Vagina (tissue), 2 donors: ENCODE data around the gene MAN2B2. TPM values are rescaled to one million over a fixed set of nuclear protein-coding genes. Genes with fewer than 3 reads are reported as not detected.
"Not testable (repeated sequence)": the region's sequence is repeated elsewhere in the genome, so short reads cannot be mapped to it uniquely, and the experiment has no call there.

Experiments
- DNase-seq, 2 donors: peaks; one replicate each; pipeline ENCODE4 v3.0.0-alpha.2; 2017; ENCODE audit errors: extremely low spot score in 2 of 2
- H3K27ac ChIP-seq: fragments of 200-600 bp; sonication (generic); one replicate; pipeline ENCODE4 v1.5.1; 2019
- H3K27me3 ChIP-seq: fragments of 200-600 bp; sonication (generic); one replicate; pipeline ENCODE4 v1.5.1; 2019
- H3K36me3 ChIP-seq, 2 donors: fragments of 200-600 bp; sonication (generic); one replicate each; pipeline ENCODE4 v1.5.1; 2017 to 2019
- H3K4me1 ChIP-seq: fragments of 200-600 bp; sonication (generic); one replicate; pipeline ENCODE4 v1.5.1; 2019
- H3K4me3 ChIP-seq, 2 donors: fragments of 200-600 bp; sonication (generic); 1 replicate in 1 of 2; 2 replicates in 1 of 2; pipeline ENCODE4 v1.5.1; 2016 to 2019
- H3K9me3 ChIP-seq: fragments of 200-600 bp; sonication (generic); one replicate; pipeline ENCODE4 v1.5.1; 2019
- CTCF ChIP-seq, 3 experiments: fragments of 450-650 bp in 2 of 3; fragments of 200-600 bp in 1 of 3; sonication (generic) in 1 of 3; IDR thresholded peaks; one replicate each; pipeline ENCODE4 v1.5.1; 2017 to 2019; ENCODE audit warnings: antibody characterized with exemption in 3 of 3, mild to moderate bottlenecking in 2 of 3, moderate library complexity in 2 of 3
- POLR2A ChIP-seq, 2 donors: fragments of 450-650 bp; IDR thresholded peaks; one replicate each; pipeline ENCODE4 v1.6.1; 2017; ENCODE audit warnings: antibody characterized with exemption in 2 of 2, mild to moderate bottlenecking in 2 of 2, moderate library complexity in 2 of 2
- POLR2AphosphoS5 ChIP-seq, 2 donors: sonication (generic); formaldehyde crosslinking; IDR thresholded peaks; one replicate each; pipeline ENCODE4 v1.9.0; 2017; ENCODE audit warnings: antibody characterized with exemption in 2 of 2, mild to moderate bottlenecking in 2 of 2, low read depth in 1 of 2; ENCODE audit not compliant: insufficient read depth in 1 of 2
- intact Hi-C: fragments of 100-400 bp; cut with DNase I; formaldehyde crosslinking; loops from one replicate; pipeline ENCODE4 v1.15.1; 2023
- total RNA-seq: library from RNA; depleted of rRNA; stranded (reverse); fragments of >200 nt; gene quantifications from one replicate; pipeline ENCODE4 v1.2.3, GENCODE V29; 2016

The MAN2B2 gene
- total RNA-seq, 1 donor from 2014 or later: 26.3 TPM

- H3K9me3 ChIP-seq: no peaks in the 10 kb centered on the region
- intact Hi-C loops: no loop called here
Measured at GRCh38 chr4:6649216-6649615, 74.2 kb downstream of the MAN2B2 start.

GRCh38 chr4:6654211-6654610, 79.2 kb downstream of the MAN2B2 start:
- H3K9me3 ChIP-seq, H3K27ac ChIP-seq, DNase-seq, intact Hi-C loops, H3K27me3 ChIP-seq, H3K4me3 ChIP-seq, H3K4me1 ChIP-seq, H3K36me3 ChIP-seq: not testable (repeated sequence)

More at GRCh38 chr4:6649216-6649615, 74.2 kb downstream of the MAN2B2 start:
- H3K27ac ChIP-seq: no peak overlapping the region
- H3K36me3 ChIP-seq: no peaks in the 10 kb centered on the region
- no peaks in the 10 kb centered on the region for H3K4me1 ChIP-seq
- TF ChIP-seq POLR2A (IDR thresholded peaks at IDR 0.05) (no peak), POLR2AphosphoS5 (IDR thresholded peaks at IDR 0.05; ENCODE audit: insufficient read depth in 1 of 2, low read depth in 1 of 2) (no peak), CTCF (IDR thresholded peaks at IDR 0.05) (no peak)
- no peak for DNase-seq
- no peaks in the 10 kb centered on the region for H3K27me3 ChIP-seq
- H3K4me3 ChIP-seq: no peak overlapping the region

GRCh38 chr4:6655291-6655690, 80.3 kb downstream of the MAN2B2 start:
- H3K27ac ChIP-seq, H3K27me3 ChIP-seq, intact Hi-C loops, H3K36me3 ChIP-seq, H3K4me3 ChIP-seq, H3K9me3 ChIP-seq, DNase-seq: not testable (repeated sequence)
- H3K4me1 ChIP-seq: peaks cover 10% of the 10 kb centered on the region

GRCh38 chr4:6655924-6656323, 80.9 kb downstream of the MAN2B2 start:
- H3K4me3 ChIP-seq: no peak overlapping the region
- DNase-seq: no peak

GRCh38 chr4:6657242-6658208, 82.5 kb downstream of the MAN2B2 start:
- Histone ChIP-seq H3K9me3 (no peaks in the 10 kb centered on the region), H3K27me3 (no peaks in the 10 kb centered on the region), H3K4me3 (no peak overlapping the region), H3K27ac (peak overlapping the region; percentile 75), H3K36me3 (no peaks in the 10 kb centered on the region), H3K4me1 (peaks cover 10% of the 10 kb centered on the region)
- intact Hi-C loops: no loop called here
- no peak for DNase-seq
- TF ChIP-seq POLR2A (IDR thresholded peaks at IDR 0.05) (no peak), CTCF (IDR thresholded peaks at IDR 0.05) (no peak), POLR2AphosphoS5 (IDR thresholded peaks at IDR 0.05; ENCODE audit: insufficient read depth in 1 of 2, low read depth in 1 of 2) (no peak)

More at GRCh38 chr4:6655924-6656323, 80.9 kb downstream of the MAN2B2 start:
- Histone ChIP-seq H3K36me3 (no peaks in the 10 kb centered on the region), H3K4me1 (peaks cover 10% of the 10 kb centered on the region), H3K27ac (no peak overlapping the region), H3K27me3 (no peaks in the 10 kb centered on the region), H3K9me3 (no peaks in the 10 kb centered on the region)
- intact Hi-C loops: no loop called here
- TF ChIP-seq POLR2A (IDR thresholded peaks at IDR 0.05) (no peak), POLR2AphosphoS5 (IDR thresholded peaks at IDR 0.05; ENCODE audit: insufficient read depth in 1 of 2, low read depth in 1 of 2) (no peak), CTCF (IDR thresholded peaks at IDR 0.05) (no peak)

GRCh38 chr4:6658209-6658595, 83.2 kb downstream of the MAN2B2 start:
- no peaks in the 10 kb centered on the region for H3K27me3 ChIP-seq
- H3K4me1 ChIP-seq: peaks cover 10% of the 10 kb centered on the region
- H3K36me3 ChIP-seq: no peaks in the 10 kb centered on the region
- H3K9me3 ChIP-seq: no peaks in the 10 kb centered on the region
- H3K4me3 ChIP-seq: peak overlapping the region; percentile 41 to 50
- intact Hi-C loops: no loop called here
- H3K27ac ChIP-seq: peak overlapping the region; percentile 75
- no peak for DNase-seq
- TF ChIP-seq CTCF (IDR thresholded peaks at IDR 0.05): no peak
- no peak for TF ChIP-seq POLR2AphosphoS5 (IDR thresholded peaks at IDR 0.05; ENCODE audit: insufficient read depth in 1 of 2, low read depth in 1 of 2)
- TF ChIP-seq POLR2A (IDR thresholded peaks at IDR 0.05): no peak
